Activated CD4-positive, alpha-beta T cell treated with anti-CD3 and anti-CD28 coated beads for 36 hours (primary cell): ENCODE data around the gene LAMA2. TPM values are rescaled to one million over a fixed set of nuclear protein-coding genes. Genes with fewer than 3 reads are reported as not detected.

Source experiments
- ATAC-seq: fragments of 200-7000 bp; cut with Tn5 transposase; one replicate; pipeline ENCODE4 v1.10.0; 2021; ENCODE audit warnings: mild to moderate bottlenecking, moderate library complexity
- CTCF ChIA-PET: fragments of 350-600 bp; sonication (Branson Sonifier 250); formaldehyde crosslinking; loops from one replicate; lab custom pipeline; 2021; ENCODE audit warnings: antibody characterized with exemption; lab: Charles Lee
- POLR2A ChIA-PET: fragments of 350-600 bp; sonication (Branson Sonifier 250); formaldehyde crosslinking; loops from one replicate; lab custom pipeline; 2021; ENCODE audit warnings: antibody characterized with exemption, inconsistent platforms; lab: Charles Lee
- DNase-seq: peaks from one replicate; pipeline ENCODE4 v3.0.0-alpha.2; 2020
- H3K27ac Mint-ChIP-seq: one replicate; pipeline ENCODE4 v1.8.0; 2021; ENCODE audit warnings: mixed read lengths
- H3K27me3 Mint-ChIP-seq: one replicate; pipeline ENCODE4 v1.8.0; 2021; ENCODE audit warnings: mixed read lengths
- H3K36me3 Mint-ChIP-seq: one replicate; pipeline ENCODE4 v1.8.0; 2021; ENCODE audit warnings: low read depth, mixed read lengths
- H3K4me1 Mint-ChIP-seq: one replicate; pipeline ENCODE4 v1.8.0; 2021; ENCODE audit warnings: mixed read lengths
- H3K4me3 Mint-ChIP-seq: one replicate; pipeline ENCODE4 v1.8.0; 2021; ENCODE audit warnings: mild to moderate bottlenecking, moderate library complexity, mixed read lengths
- H3K9me3 Mint-ChIP-seq: one replicate; pipeline ENCODE4 v1.8.0; 2021; ENCODE audit warnings: low read depth, mixed read lengths
- intact Hi-C, 2 experiments: fragments of 100-400 bp; cut with DNase I in 1 of 2; cut with micrococcal nuclease in 1 of 2; formaldehyde crosslinking; loops; one replicate each; pipeline versions ENCODE4 v1.14.2 to v1.15.1; 2022 to 2024; cut with DNase I, micrococcal nuclease
- total RNA-seq, 2 experiments: library from RNA; stranded (reverse); gene quantifications; one replicate each; pipeline ENCODE4 v1.2.3, GENCODE V29; 2021

LAMA2 gene
- total RNA-seq, 2 experiments from 2014 or later = 0.65 to 0.80 TPM

- ChIA-PET CTCF (interaction anchor here (0.7 to 1.3 kb wide), 5 partner anchors 10 to 86 kb away, joined by 3 to 6 read pairs (median 3); no protein-coding TSS in a partner anchor), POLR2A (no interaction called here)
- Mint-ChIP-seq H3K27me3 (no peaks in the 10 kb centered on the region), H3K4me3 (no peak overlapping the region), H3K4me1 (peaks cover 4% of the 10 kb centered on the region), H3K27ac (no peak overlapping the region), H3K36me3 (no peaks in the 10 kb centered on the region), H3K9me3 (no peaks in the 10 kb centered on the region)
- intact Hi-C loops = no loop called here
- ATAC-seq = no peak
- no peak for DNase-seq
These were observed 633.8 kb downstream of the LAMA2 start for GRCh38 chr6:129516787-129517186.

- Mint-ChIP-seq H3K27ac (no peak overlapping the region), H3K9me3 (no peaks in the 10 kb centered on the region), H3K4me3 (no peak overlapping the region), H3K36me3 (no peaks in the 10 kb centered on the region), H3K4me1 (peaks cover 4% of the 10 kb centered on the region), H3K27me3 (no peaks in the 10 kb centered on the region)
- no peak for ATAC-seq
- intact Hi-C loops = no loop called here
- CTCF ChIA-PET = interaction anchor here (0.7 to 1.3 kb wide), 4 partner anchors 16 to 85 kb away, joined by 3 to 6 read pairs (median 4); no protein-coding TSS in a partner anchor
- POLR2A ChIA-PET = no interaction called here
- DNase-seq = no peak
These were observed 634.4 kb downstream of the LAMA2 start for GRCh38 chr6:129517288-129517687.

DNA sequence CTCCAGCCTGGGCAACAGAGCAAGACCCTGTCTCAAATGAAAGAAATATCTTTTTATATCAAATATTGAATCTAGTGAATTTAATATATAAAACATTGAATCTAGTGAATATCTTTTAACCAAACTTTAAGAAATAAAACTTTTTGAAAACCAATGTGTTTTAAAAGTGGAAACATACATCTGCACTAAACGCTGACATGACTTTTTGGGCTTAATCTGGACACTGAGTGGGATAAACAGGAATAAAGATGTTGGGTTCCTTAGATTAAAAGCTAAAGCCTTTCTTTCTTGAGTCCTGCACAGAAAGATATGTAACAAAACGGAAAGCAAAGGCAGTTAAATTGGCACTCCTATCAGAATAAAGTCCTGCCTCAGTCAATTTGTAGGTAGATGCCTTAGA lies 636.8 kb downstream of the LAMA2 start:
- H3K4me3 Mint-ChIP-seq = no peak overlapping the region
- H3K36me3 Mint-ChIP-seq = no peaks in the 10 kb centered on the region
- no peak overlapping the region for H3K27ac Mint-ChIP-seq
- intact Hi-C loops = no loop called here
- DNase-seq = no peak
- no peaks in the 10 kb centered on the region for H3K9me3 Mint-ChIP-seq
- no peak for ATAC-seq
- peaks cover 3% of the 10 kb centered on the region for H3K4me1 Mint-ChIP-seq
- POLR2A ChIA-PET = no interaction called here
- H3K27me3 Mint-ChIP-seq = no peaks in the 10 kb centered on the region
- CTCF ChIA-PET = interaction anchor here (0.8 kb wide), 1 partner anchor 17 kb away, joined by 3 read pairs; no protein-coding TSS in a partner anchor

DNA sequence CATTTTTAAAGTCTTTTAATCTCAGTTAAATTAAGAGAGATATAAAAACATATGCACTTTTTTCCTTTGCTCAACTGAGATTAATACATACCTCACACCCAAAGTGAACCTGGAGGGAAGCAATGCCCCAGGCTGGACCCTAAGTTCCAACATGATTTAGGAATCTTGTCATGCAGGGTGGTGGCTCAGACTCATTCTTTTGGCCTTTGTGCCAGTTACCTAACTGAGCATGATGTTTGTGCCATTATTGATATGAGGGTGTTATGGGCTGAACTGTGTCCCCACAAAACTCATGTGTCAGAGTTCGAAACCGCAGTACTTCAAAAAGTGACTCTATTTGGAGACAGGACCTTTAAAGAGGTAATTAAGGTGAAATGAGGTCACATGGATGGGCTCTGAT lies 639.0 kb downstream of the LAMA2 start:
- H3K9me3 Mint-ChIP-seq = no peaks in the 10 kb centered on the region
- CTCF ChIA-PET = no interaction called here
- intact Hi-C loops = no loop called here

GRCh38 chr6:129523816-129524215 lies 640.9 kb downstream of the LAMA2 start:
- ATAC-seq (no peak), DNase-seq (no peak)
- Mint-ChIP-seq H3K9me3 (no peaks in the 10 kb centered on the region), H3K4me3 (no peak overlapping the region), H3K27ac (no peak overlapping the region), H3K27me3 (peaks cover 3% of the 10 kb centered on the region), H3K4me1 (peaks cover 3% of the 10 kb centered on the region), H3K36me3 (no peaks in the 10 kb centered on the region)
- CTCF ChIA-PET = interaction anchor here (0.7 kb wide), 1 partner anchor 25 kb away, joined by 3 read pairs; no protein-coding TSS in a partner anchor
- intact Hi-C loops = no loop called here
- POLR2A ChIA-PET = no interaction called here

More for the DNA sequence above, 639.0 kb downstream of the LAMA2 start:
- peaks cover 3% of the 10 kb centered on the region for H3K4me1 Mint-ChIP-seq
- no peak for DNase-seq
- POLR2A ChIA-PET = no interaction called here
- H3K27me3 Mint-ChIP-seq = no peaks in the 10 kb centered on the region
- no peaks in the 10 kb centered on the region for H3K36me3 Mint-ChIP-seq
- no peak overlapping the region for H3K4me3 Mint-ChIP-seq
- H3K27ac Mint-ChIP-seq = no peak overlapping the region
- no peak for ATAC-seq

GRCh38 chr6:129525055-129525454 lies 642.1 kb downstream of the LAMA2 start:
- ATAC-seq (no peak), DNase-seq (no peak)
- ChIA-PET POLR2A (no interaction called here), CTCF (no interaction called here)
- Mint-ChIP-seq H3K27ac (no peak overlapping the region), H3K36me3 (no peaks in the 10 kb centered on the region), H3K27me3 (peaks cover 4% of the 10 kb centered on the region), H3K9me3 (no peaks in the 10 kb centered on the region), H3K4me1 (peaks cover 3% of the 10 kb centered on the region), H3K4me3 (no peak overlapping the region)
- intact Hi-C loops = no loop called here

DNA sequence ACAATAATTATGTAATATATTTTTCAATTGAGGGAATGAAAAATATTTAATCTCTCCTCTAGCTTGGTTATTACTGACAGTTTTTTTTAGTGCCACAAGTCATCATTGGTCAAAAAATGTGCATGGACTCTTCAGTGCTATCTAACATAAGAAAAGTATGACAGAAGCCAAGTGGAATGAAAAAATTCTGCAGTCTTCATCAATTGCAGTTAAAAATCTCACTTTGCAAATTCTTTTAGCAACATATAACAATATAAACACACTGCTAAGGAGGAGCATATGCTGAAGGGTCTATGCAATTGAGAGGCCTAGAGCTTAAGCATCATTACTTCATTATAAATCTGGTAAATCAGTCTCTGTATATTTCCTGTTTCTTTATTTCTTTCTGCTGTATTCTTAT lies 652.0 kb downstream of the LAMA2 start:
- ATAC-seq (no peak), DNase-seq (no peak)
- H3K4me1 Mint-ChIP-seq = no peaks in the 10 kb centered on the region
- CTCF ChIA-PET = no interaction called here
- H3K27me3 Mint-ChIP-seq = peaks cover 1% of the 10 kb centered on the region
- POLR2A ChIA-PET = no interaction called here
- no peak overlapping the region for H3K4me3 Mint-ChIP-seq
- no peak overlapping the region for H3K27ac Mint-ChIP-seq
- H3K36me3 Mint-ChIP-seq = peaks cover 1% of the 10 kb centered on the region
- no peaks in the 10 kb centered on the region for H3K9me3 Mint-ChIP-seq
- intact Hi-C loops = no loop called here

GRCh38 chr6:129536271-129536670 lies 653.3 kb downstream of the LAMA2 start:
- Mint-ChIP-seq H3K9me3 (no peaks in the 10 kb centered on the region), H3K4me3 (no peak overlapping the region), H3K27me3 (peaks cover 1% of the 10 kb centered on the region), H3K4me1 (no peaks in the 10 kb centered on the region), H3K27ac (no peak overlapping the region), H3K36me3 (peaks cover 1% of the 10 kb centered on the region)
- POLR2A ChIA-PET = no interaction called here
- CTCF ChIA-PET = no interaction called here
- ATAC-seq = no peak
- intact Hi-C loops = no loop called here
- no peak for DNase-seq

DNA sequence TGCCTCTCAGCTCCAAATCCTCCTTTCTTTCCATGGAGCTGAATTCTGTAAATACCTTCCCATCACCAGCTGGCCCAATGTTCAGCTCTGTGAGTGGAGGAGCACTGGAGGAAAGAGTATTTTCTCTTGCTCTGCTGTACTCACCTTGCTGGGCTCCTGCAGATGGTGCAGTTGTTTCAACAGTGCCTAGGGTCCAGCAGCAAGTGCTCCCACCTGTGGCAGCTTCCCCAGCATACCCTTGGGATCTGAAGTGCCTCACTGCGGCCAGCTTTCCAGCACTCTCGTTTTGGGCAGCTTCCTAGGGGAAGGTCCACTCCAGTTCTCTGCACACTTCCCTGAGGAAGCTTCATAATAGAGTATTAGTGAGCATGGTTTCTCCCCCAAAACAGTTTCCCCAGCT lies 656.1 kb downstream of the LAMA2 start:
- Mint-ChIP-seq H3K36me3 (no peaks in the 10 kb centered on the region), H3K9me3 (no peaks in the 10 kb centered on the region), H3K27me3 (no peaks in the 10 kb centered on the region), H3K4me3 (no peak overlapping the region), H3K27ac (no peak overlapping the region), H3K4me1 (no peaks in the 10 kb centered on the region)
- ATAC-seq (no peak), DNase-seq (no peak)
- intact Hi-C loops = no loop called here
- ChIA-PET CTCF (interaction anchor here (0.6 to 1.0 kb wide), 2 partner anchors 38 to 697 kb away, joined by 3 to 4 read pairs; no protein-coding TSS in a partner anchor), POLR2A (no interaction called here)

DNA sequence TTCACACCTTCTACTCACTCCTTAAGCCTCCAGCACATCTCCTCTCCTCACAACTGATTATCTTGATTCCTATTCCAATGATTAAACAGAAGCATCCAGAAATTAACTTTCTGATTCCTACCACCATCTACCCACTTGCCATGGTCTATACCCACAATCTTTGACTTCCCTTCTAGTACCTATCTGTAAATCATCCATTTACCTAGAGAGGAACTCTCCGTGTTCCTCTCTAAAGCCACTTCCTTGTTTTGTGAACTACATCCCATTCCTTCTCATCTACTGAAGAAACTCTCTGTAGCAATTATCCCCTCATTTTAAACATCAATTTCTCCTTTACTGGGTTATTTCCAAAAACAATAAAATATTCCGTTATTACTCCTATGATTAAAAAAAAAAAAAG lies 659.8 kb downstream of the LAMA2 start:
- Mint-ChIP-seq H3K27ac (no peak overlapping the region), H3K36me3 (no peaks in the 10 kb centered on the region), H3K27me3 (no peaks in the 10 kb centered on the region), H3K4me1 (no peaks in the 10 kb centered on the region), H3K4me3 (no peak overlapping the region), H3K9me3 (no peaks in the 10 kb centered on the region)
- CTCF ChIA-PET = no interaction called here
- POLR2A ChIA-PET = no interaction called here
- DNase-seq (no peak), ATAC-seq (no peak)
- intact Hi-C loops = no loop called here

GRCh38 chr6:129543981-129544380 lies 661.0 kb downstream of the LAMA2 start:
- ChIA-PET POLR2A (no interaction called here), CTCF (no interaction called here)
- no peak for DNase-seq
- Mint-ChIP-seq H3K4me1 (no peaks in the 10 kb centered on the region), H3K4me3 (no peak overlapping the region), H3K27me3 (no peaks in the 10 kb centered on the region), H3K36me3 (no peaks in the 10 kb centered on the region), H3K27ac (no peak overlapping the region), H3K9me3 (no peaks in the 10 kb centered on the region)
- intact Hi-C loops = no loop called here
- ATAC-seq = no peak

- ChIA-PET CTCF (no interaction called here), POLR2A (no interaction called here)
- Mint-ChIP-seq H3K4me3 (no peak overlapping the region), H3K4me1 (no peaks in the 10 kb centered on the region), H3K27ac (no peak overlapping the region), H3K27me3 (no peaks in the 10 kb centered on the region), H3K9me3 (no peaks in the 10 kb centered on the region), H3K36me3 (no peaks in the 10 kb centered on the region)
- intact Hi-C loops = no loop called here
- DNase-seq (no peak), ATAC-seq (no peak)
These were observed 662.1 kb downstream of the LAMA2 start for GRCh38 chr6:129544892-129545612.
